Amygdala (tissue), 56 donors: Measurements from ENCODE around the gene SORBS1.
A peak's percentile ranks its signal among the peaks of the same experiment; 100 is the strongest.

Source experiments
- DNase-seq, 56 donors: peaks; one replicate each; lab custom pipeline; 2025; lab: John Stamatoyannopoulos, UW

Gene SORBS1

GRCh38 chr10:95445223-95445836 is 115.8 kb downstream of the SORBS1 start:
- DNase-seq = peak in 16 of 56 donors; percentile 16 to 75 (median 37)

- no peak for DNase-seq
Measured at GRCh38 chr10:95444792-95445191, 116.4 kb downstream of the SORBS1 start.

GRCh38 chr10:95443636-95444035 is 117.5 kb downstream of the SORBS1 start:
- no peak for DNase-seq

- DNase-seq = no peak
Measured at GRCh38 chr10:95442341-95442740, 118.8 kb downstream of the SORBS1 start.

- no peak for DNase-seq
Measured at GRCh38 chr10:95441547-95441923, 119.6 kb downstream of the SORBS1 start.

GRCh38 chr10:95440756-95441546 is 120.2 kb downstream of the SORBS1 start:
- DNase-seq = no peak

- DNase-seq = no peak
Measured at GRCh38 chr10:95440038-95440725, 121.0 kb downstream of the SORBS1 start.

GRCh38 chr10:95438781-95439180 is 122.4 kb downstream of the SORBS1 start:
- no peak for DNase-seq

GRCh38 chr10:95437669-95438068 is 123.5 kb downstream of the SORBS1 start:
- no peak for DNase-seq

GRCh38 chr10:95435548-95436279 is 125.5 kb downstream of the SORBS1 start:
- DNase-seq = no peak

GRCh38 chr10:95434583-95434982 is 126.6 kb downstream of the SORBS1 start:
- DNase-seq = no peak

- no peak for DNase-seq
Measured at GRCh38 chr10:95431900-95432342, 129.2 kb downstream of the SORBS1 start.

GRCh38 chr10:95430231-95430951 is 130.8 kb downstream of the SORBS1 start:
- peak in 14 of 56 donors; percentile 11 to 54 (median 33) for DNase-seq

GRCh38 chr10:95429639-95430038 is 131.5 kb downstream of the SORBS1 start:
- DNase-seq = no peak

- no peak for DNase-seq
Measured at GRCh38 chr10:95428701-95429100, 132.5 kb downstream of the SORBS1 start.

- DNase-seq = no peak
Measured at GRCh38 chr10:95426482-95426881, 134.7 kb downstream of the SORBS1 start.

GRCh38 chr10:95425592-95426465 is 135.3 kb downstream of the SORBS1 start:
- no peak for DNase-seq

GRCh38 chr10:95423164-95424005 is 137.8 kb downstream of the SORBS1 start:
- DNase-seq = no peak
